Lung (tissue), 16 donors: ENCODE measurements around the gene UQCC5. TPM values are rescaled to one million over a fixed set of nuclear protein-coding genes. Genes with fewer than 3 reads are reported as not detected.

Experiments
- ATAC-seq: fragments of 200-7000 bp; cut with Tn5 transposase; one replicate; pipeline ENCODE4 v1.9.1; 2020; ENCODE audit warnings: moderate number of reproducible peaks; ENCODE audit not compliant: insufficient read depth, low FRiP score
- DNase-seq, 3 donors: peaks; one replicate each; pipeline ENCODE4 v3.0.0-alpha.2; 2013 to 2017
- H3K27ac ChIP-seq, 2 donors: one replicate each; pipeline ENCODE4 v1.5.1; 2013; ENCODE audit warnings: mild to moderate bottlenecking in 2 of 2, moderate library complexity in 2 of 2, control low read depth in 1 of 2, inconsistent platforms in 1 of 2, low read depth in 1 of 2, low read length in 1 of 2
- H3K27me3 ChIP-seq, 3 donors: one replicate each; pipeline ENCODE4 v1.5.1; 2013; ENCODE audit warnings: low read length in 2 of 3; ENCODE audit not compliant: control insufficient read depth in 3 of 3, insufficient read depth in 3 of 3
- H3K36me3 ChIP-seq, 4 donors: one replicate each; pipeline ENCODE4 v1.5.1; 2013; ENCODE audit warnings: low read length in 4 of 4, mild to moderate bottlenecking in 1 of 4, moderate library complexity in 1 of 4; ENCODE audit not compliant: control insufficient read depth in 4 of 4, insufficient read depth in 4 of 4
- H3K4me1 ChIP-seq, 5 donors: one replicate each; pipeline ENCODE4 v1.5.1; 2013; ENCODE audit warnings: low read length in 5 of 5, mild to moderate bottlenecking in 2 of 5, moderate library complexity in 1 of 5; ENCODE audit not compliant: control insufficient read depth in 5 of 5, insufficient read depth in 5 of 5
- H3K4me3 ChIP-seq: one replicate; pipeline ENCODE4 v1.5.1; 2013; ENCODE audit warnings: mild to moderate bottlenecking, control low read depth, moderate library complexity
- H3K9ac ChIP-seq, 2 donors: one replicate each; pipeline ENCODE4 v1.5.1; 2013; ENCODE audit warnings: low read length in 2 of 2, control low read depth in 1 of 2; ENCODE audit not compliant: insufficient read depth in 1 of 2
- H3K9me3 ChIP-seq, 4 donors: one replicate each; pipeline ENCODE4 v1.5.1; 2013; ENCODE audit warnings: low read length in 3 of 4, mild to moderate bottlenecking in 1 of 4, moderate library complexity in 1 of 4; ENCODE audit not compliant: control insufficient read depth in 4 of 4, insufficient read depth in 3 of 4
- WGBS, 2 donors: extraction: QIAGEN DNeasy Blood & Tissue Kit; methylation state at CpG; one replicate each; pipeline ENCODE4 v1.1.7; 2013; 5-methylcytosine and 5-hydroxymethylcytosine counted together
- long read RNA-seq, 5 donors: transcript quantifications; one replicate each; lab custom pipeline, GENCODE V29; 2026
- polyA plus RNA-seq, 2 donors: library from polyadenylated mRNA; stranded (reverse); fragments of 200-250 nt; gene quantifications; one replicate each; pipeline ENCODE4 v1.2.1, GENCODE V29; 2013
- total RNA-seq, 2 donors: library from RNA; depleted of rRNA in 1 of 2; stranded (reverse); fragments of >200 nt in 1 of 2; gene quantifications; one replicate each; pipeline ENCODE4 v1.2.1, GENCODE V29; 2014 to 2021
- TF ChIP-seq, protein P1 (sequence below): IDR thresholded peaks from 2 replicates; pipeline ENCODE4 v1.5.1; 2012; ENCODE audit warnings: mild to moderate bottlenecking; ENCODE audit errors: control extremely low read depth, extremely low read depth
- donor health status: control.
- donor health status: control.
- donor health status: Bipolar disorder and iron deficiency.
- donor health status: healthy.
- donor health status: DM: yes; HTN: yes; CAD: no.

The UQCC5 gene, protein sequence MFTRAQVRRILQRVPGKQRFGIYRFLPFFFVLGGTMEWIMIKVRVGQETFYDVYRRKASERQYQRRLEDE
- total RNA-seq (10 to 100 TPM in 1 of 2 donors, 1 to 10 TPM in 1; 3.1 to 32.0 TPM), polyA plus RNA-seq (100 to 1,000 TPM in 1 of 2 donors, 10 to 100 TPM in 1; 19.7 to 104 TPM)
- long read RNA-seq, donor 1, transcript SMIM4-203 (2 exons, 1,770 nt) = major isoform, 6 of 12 reads
- long read RNA-seq, donor 1, partial matches to known transcripts = 0 of 12 reads
- long read RNA-seq, donor 1, other reads (novel, unspliced or antisense) = 0 of 12 reads
- long read RNA-seq, donor 2, transcript SMIM4-203 (2 exons, 1,770 nt) = major isoform, 6 of 9 reads
- long read RNA-seq, donor 2, partial matches to known transcripts = 0 of 9 reads
- long read RNA-seq, donor 2, other reads (novel, unspliced or antisense) = 0 of 9 reads
- long read RNA-seq, donor 3, transcript SMIM4-203 (2 exons, 1,770 nt) = major isoform, 5 of 11 reads
- long read RNA-seq, donor 3, partial matches to known transcripts = 0 of 11 reads
- long read RNA-seq, donor 3, other reads (novel, unspliced or antisense) = 0 of 11 reads
- long read RNA-seq, donor 4, transcript SMIM4-201 (2 exons, 274 nt) = minor isoform, 5 of 13 reads
- long read RNA-seq, donor 4, transcript SMIM4-203 (2 exons, 1,770 nt) = major isoform, 7 of 13 reads
- long read RNA-seq, donor 4, partial matches to known transcripts = 0 of 13 reads
- long read RNA-seq, donor 4, other reads (novel, unspliced or antisense) = 0 of 13 reads
- long read RNA-seq, donor 5, transcript SMIM4-201 (2 exons, 274 nt) = minor isoform, 7 of 16 reads
- long read RNA-seq, donor 5, transcript SMIM4-203 (2 exons, 1,770 nt) = major isoform, 8 of 16 reads
- long read RNA-seq, donor 5, partial matches to known transcripts = 0 of 16 reads
- long read RNA-seq, donor 5, other reads (novel, unspliced or antisense) = 0 of 16 reads

- peak within 1 kb of the TSS; percentile 70 for H3K4me3 ChIP-seq
- peak within 1 kb of the TSS; percentile 86 to 89 for H3K27ac ChIP-seq
- TF ChIP-seq, protein P1, sequence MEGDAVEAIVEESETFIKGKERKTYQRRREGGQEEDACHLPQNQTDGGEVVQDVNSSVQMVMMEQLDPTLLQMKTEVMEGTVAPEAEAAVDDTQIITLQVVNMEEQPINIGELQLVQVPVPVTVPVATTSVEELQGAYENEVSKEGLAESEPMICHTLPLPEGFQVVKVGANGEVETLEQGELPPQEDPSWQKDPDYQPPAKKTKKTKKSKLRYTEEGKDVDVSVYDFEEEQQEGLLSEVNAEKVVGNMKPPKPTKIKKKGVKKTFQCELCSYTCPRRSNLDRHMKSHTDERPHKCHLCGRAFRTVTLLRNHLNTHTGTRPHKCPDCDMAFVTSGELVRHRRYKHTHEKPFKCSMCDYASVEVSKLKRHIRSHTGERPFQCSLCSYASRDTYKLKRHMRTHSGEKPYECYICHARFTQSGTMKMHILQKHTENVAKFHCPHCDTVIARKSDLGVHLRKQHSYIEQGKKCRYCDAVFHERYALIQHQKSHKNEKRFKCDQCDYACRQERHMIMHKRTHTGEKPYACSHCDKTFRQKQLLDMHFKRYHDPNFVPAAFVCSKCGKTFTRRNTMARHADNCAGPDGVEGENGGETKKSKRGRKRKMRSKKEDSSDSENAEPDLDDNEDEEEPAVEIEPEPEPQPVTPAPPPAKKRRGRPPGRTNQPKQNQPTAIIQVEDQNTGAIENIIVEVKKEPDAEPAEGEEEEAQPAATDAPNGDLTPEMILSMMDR = no peak
- H3K27me3 ChIP-seq = no peaks in the 10 kb centered on the region
- peak within 1 kb of the TSS; percentile 32 to 63 for H3K9ac ChIP-seq
- H3K36me3 ChIP-seq = peaks cover 0 to 6% (median 2%) of the 10 kb centered on the region in 4 donors
- peak; percentile 98 to 99 (median 98) for DNase-seq
- H3K9me3 ChIP-seq = no peaks in the 10 kb centered on the region
- H3K4me1 ChIP-seq = peaks cover 8 to 50% (median 20%) of the 10 kb centered on the region in 5 donors
- 0% methylated on average over 60 to 65 of the region's 65 CpGs for WGBS, 2 donors
- peak; percentile 92 for ATAC-seq
These were observed at the start of gene UQCC5 for GRCh38 chr3:52536369-52537164. UQCC5 (plus strand) TSS chr3:52536605; CDS start chr3:52536756, 151 bp downstream.

DNA sequence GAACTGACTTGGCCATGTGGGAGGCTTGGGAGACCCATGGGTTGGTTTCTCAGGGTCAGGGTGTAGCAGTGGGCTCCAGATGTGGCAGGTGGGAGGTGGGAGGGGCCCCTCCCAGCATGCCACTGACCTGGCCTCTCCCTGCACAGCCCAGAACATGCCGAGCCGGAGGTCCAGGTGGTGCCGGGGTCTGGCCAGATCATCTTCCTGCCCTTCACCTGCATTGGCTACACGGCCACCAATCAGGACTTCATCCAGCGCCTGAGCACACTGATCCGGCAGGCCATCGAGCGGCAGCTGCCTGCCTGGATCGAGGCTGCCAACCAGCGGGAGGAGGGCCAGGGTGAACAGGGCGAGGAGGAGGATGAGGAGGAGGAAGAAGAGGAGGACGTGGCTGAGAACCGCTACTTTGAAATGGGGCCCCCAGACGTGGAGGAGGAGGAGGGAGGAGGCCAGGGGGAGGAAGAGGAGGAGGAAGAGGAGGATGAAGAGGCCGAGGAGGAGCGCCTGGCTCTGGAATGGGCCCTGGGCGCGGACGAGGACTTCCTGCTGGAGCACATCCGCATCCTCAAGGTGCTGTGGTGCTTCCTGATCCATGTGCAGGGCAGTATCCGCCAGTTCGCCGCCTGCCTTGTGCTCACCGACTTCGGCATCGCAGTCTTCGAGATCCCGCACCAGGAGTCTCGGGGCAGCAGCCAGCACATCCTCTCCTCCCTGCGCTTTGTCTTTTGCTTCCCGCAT, 49.2 kb upstream of the UQCC5 start:
- H3K27me3 ChIP-seq = no peaks in the 10 kb centered on the region
- 94 to 95% methylated on average over 28 to 31 of the region's 31 CpGs for WGBS, 2 donors
- H3K9me3 ChIP-seq = peaks cover 0 to 2% (median 0%) of the 10 kb centered on the region in 4 donors
- no peak overlapping the region for H3K27ac ChIP-seq
- no peak overlapping the region for H3K9ac ChIP-seq
- peaks cover 0 to 30% (median 12%) of the 10 kb centered on the region in 5 donors for H3K4me1 ChIP-seq
- TF ChIP-seq, protein P1 = no peak
- ATAC-seq (no peak), DNase-seq (no peak)
- H3K36me3 ChIP-seq = peaks cover 2 to 79% (median 51%) of the 10 kb centered on the region in 4 donors
- H3K4me3 ChIP-seq = no peak overlapping the region
